IMR-90 (cell line): ENCODE data around the gene CCDC12. TPM values are rescaled to one million over a fixed set of nuclear protein-coding genes. Genes with fewer than 3 reads are reported as not detected.

Source experiments
- ATAC-seq: fragments of 200-7000 bp; cut with Tn5 transposase; 2 replicates; pipeline ENCODE4 v1.9.1; 2020; ENCODE audit warnings: low read depth, mild to moderate bottlenecking, moderate library complexity
- BruUV-seq: library from RNA; stranded (reverse); fragments of 400-500 nt; replicated peaks from 2 replicates; lab custom pipeline; 2021; lab: Mats Ljungman, UMichigan
- CTCF ChIA-PET: fragments of 300-600 bp; formaldehyde crosslinking; extraction: SDS; loops from one replicate; lab custom pipeline; 2021; ENCODE audit warnings: antibody characterized with exemption; lab: Yijun Ruan, JAX
- POLR2A ChIA-PET: fragments of 300-600 bp; sonication (Branson Sonifier 250); formaldehyde crosslinking; loops from one replicate; lab custom pipeline; 2022; ENCODE audit warnings: antibody characterized with exemption; ENCODE audit not compliant: unreplicated experiment; lab: Charles Lee
- DNase-seq: peaks from one replicate; pipeline ENCODE4 v3.0.0; 2013
- H2AFZ ChIP-seq: replicated peaks from 2 replicates; pipeline ENCODE3; 2013; ENCODE audit warnings: low read length, mild to moderate bottlenecking; ENCODE audit not compliant: poor library complexity
- H2AK5ac ChIP-seq: 2 replicates; pipeline ENCODE4 v1.6.1; 2013; ENCODE audit warnings: low read depth, low read length, inconsistent platforms
- H2AK9ac ChIP-seq: replicated peaks from 2 replicates; pipeline ENCODE3; 2013; ENCODE audit warnings: mild to moderate bottlenecking, low read depth, low read length, moderate library complexity; ENCODE audit not compliant: poor library complexity
- H2BK120ac ChIP-seq: 2 replicates; pipeline ENCODE4 v1.6.1; 2013; ENCODE audit warnings: low read depth, low read length, inconsistent platforms
- H2BK15ac ChIP-seq: 3 replicates; pipeline ENCODE4 v1.6.1; 2013; ENCODE audit warnings: low read depth, low read length, inconsistent platforms
- H2BK20ac ChIP-seq: 2 replicates; pipeline ENCODE4 v1.6.1; 2013; ENCODE audit warnings: low read depth, mild to moderate bottlenecking, inconsistent platforms, low read length, moderate library complexity
- H2BK5ac ChIP-seq: 2 replicates; pipeline ENCODE4 v1.6.1; 2013; ENCODE audit warnings: mild to moderate bottlenecking, low read depth, low read length, inconsistent platforms; ENCODE audit not compliant: poor library complexity, severe bottlenecking
- H3K14ac ChIP-seq: replicated peaks from 2 replicates; pipeline ENCODE4 v1.6.1; 2013; ENCODE audit warnings: low read depth, low read length, inconsistent platforms
- H3K18ac ChIP-seq: 2 replicates; pipeline ENCODE4 v1.6.1; 2013; ENCODE audit warnings: low read depth, low read length, control low read depth
- H3K23ac ChIP-seq: 2 replicates; pipeline ENCODE4 v1.6.1; 2013; ENCODE audit warnings: low read depth, low read length, inconsistent platforms
- H3K27ac ChIP-seq: 2 replicates; pipeline ENCODE4 v1.5.1; 2013; ENCODE audit warnings: mild to moderate bottlenecking, control low read depth, low read length; ENCODE audit not compliant: insufficient read depth
- H3K27me3 ChIP-seq: 2 replicates; pipeline ENCODE4 v1.6.1; 2013; ENCODE audit warnings: low read length; ENCODE audit not compliant: control insufficient read depth, insufficient read depth
- H3K36me3 ChIP-seq: 2 replicates; pipeline ENCODE4 v1.6.1; 2013; ENCODE audit warnings: low read length, mixed read lengths; ENCODE audit not compliant: control insufficient read depth, insufficient read depth
- H3K4ac ChIP-seq: 2 replicates; pipeline ENCODE4 v1.6.1; 2013; ENCODE audit warnings: low read depth, low read length, inconsistent platforms
- H3K4me1 ChIP-seq: 2 replicates; pipeline ENCODE4 v1.6.1; 2013; ENCODE audit warnings: low read length, mixed read lengths; ENCODE audit not compliant: control insufficient read depth, insufficient read depth
- H3K4me2 ChIP-seq: 2 replicates; pipeline ENCODE4 v1.6.1; 2013; ENCODE audit warnings: low read depth, mild to moderate bottlenecking, control low read depth, low read length, moderate library complexity
- H3K4me3 ChIP-seq: 2 replicates; pipeline ENCODE4 v1.5.1; 2013; ENCODE audit warnings: low read depth, mild to moderate bottlenecking, control low read depth, low read length, moderate library complexity; ENCODE audit not compliant: insufficient read depth
- H3K56ac ChIP-seq: 2 replicates; pipeline ENCODE4 v1.6.1; 2013; ENCODE audit warnings: low read length, inconsistent platforms; ENCODE audit not compliant: insufficient read depth; ENCODE audit errors: extremely low read depth
- H3K79me1 ChIP-seq, 2 experiments: 2 replicates each; pipeline ENCODE4 v1.6.1; 2013; ENCODE audit warnings: low read length in 2 of 2, inconsistent platforms in 1 of 2, low read depth in 1 of 2
- H3K9ac ChIP-seq: 2 replicates; pipeline ENCODE4 v1.6.1; 2013; ENCODE audit warnings: low read depth, low read length, control low read depth
- H3K9me1 ChIP-seq: 2 replicates; pipeline ENCODE4 v1.6.1; 2013; ENCODE audit warnings: low read length, inconsistent platforms; ENCODE audit not compliant: insufficient read depth
- H3K9me3 ChIP-seq: 2 replicates; pipeline ENCODE4 v1.6.1; 2013; ENCODE audit warnings: low read length; ENCODE audit not compliant: control insufficient read depth, insufficient read depth
- H4K20me1 ChIP-seq: 2 replicates; pipeline ENCODE4 v1.6.1; 2013; ENCODE audit warnings: low read length, inconsistent platforms; ENCODE audit not compliant: insufficient read depth
- H4K5ac ChIP-seq: 2 replicates; pipeline ENCODE4 v1.6.1; 2013; ENCODE audit warnings: mild to moderate bottlenecking, low read depth, low read length, control low read depth
- H4K8ac ChIP-seq, 2 experiments: 2 replicates each; pipeline ENCODE4 v1.6.1; 2013; ENCODE audit warnings: low read depth in 2 of 2, low read length in 2 of 2, control low read depth in 1 of 2, inconsistent platforms in 1 of 2
- H4K91ac ChIP-seq: 2 replicates; pipeline ENCODE4 v1.6.1; 2013; ENCODE audit warnings: low read depth, low read length, inconsistent platforms; ENCODE audit not compliant: insufficient read depth
- MAZ ChIP-seq: IDR thresholded peaks from 2 replicates; pipeline ENCODE4 v1.6.1; 2012; ENCODE audit warnings: low read depth, mild to moderate bottlenecking, low read length, improper control_type of control experiment, moderate library complexity, borderline replicate concordance
- RAD21 ChIP-seq: IDR thresholded peaks from 2 replicates; pipeline ENCODE4 v1.6.1; 2012; ENCODE audit warnings: low read length, improper control_type of control experiment
- WGBS, 2 experiments: methylation state at CpG; one replicate each; pipeline versions ENCODE4 v1.1.5 to v1.1.7; 2013; ENCODE audit warnings: missing lambda C conversion rate in 2 of 2; ENCODE audit not compliant: insufficient read length in 1 of 2; ENCODE audit errors: extremely low coverage in 2 of 2; 5-methylcytosine and 5-hydroxymethylcytosine counted together
- dilution Hi-C: fragments of 300-500 bp; cut with HindIII; formaldehyde crosslinking; loops from one replicate; pipeline ENCODE4 v1.14.3; 2018; ENCODE audit warnings: low sequenced_read_pairs; ENCODE audit not compliant: unreplicated experiment
- in situ Hi-C: fragments of 300-500 bp; cut with MboI; formaldehyde crosslinking; loops from 3 replicates; pipeline ENCODE4 v1.14.3; 2019; ENCODE audit warnings: low sequenced_read_pairs, inconsistent platforms, mixed read lengths
- intact Hi-C: fragments of 100-400 bp; cut with micrococcal nuclease; formaldehyde crosslinking; loops from 2 replicates; pipeline ENCODE4 v1.10.0; 2022
- polyA plus RNA-seq, 3 experiments: library from polyadenylated mRNA; depleted of rRNA; stranded (reverse); fragments of >200 nt; gene quantifications; 2 replicates each; pipeline ENCODE4 v1.2.3, GENCODE V29; 2012; ENCODE audit warnings: low replicate concordance in 1 of 3
- total RNA-seq: library from RNA; depleted of rRNA; stranded (reverse); fragments of >200 nt; gene quantifications from 2 replicates; pipeline ENCODE4 v1.2.3, GENCODE V29; 2012

Gene CCDC12
- total and polyA plus RNA-seq, 2 of the 4 experiments (the other 2 are of a cell fraction), result 15.2 to 35.1 TPM

GRCh38 chr3:46883054-46883829 lies 93.3 kb downstream of the CCDC12 start:
- no peaks in the 10 kb centered on the region for H3K9me3 ChIP-seq
- no peak overlapping the region for H2BK120ac ChIP-seq
- H3K56ac ChIP-seq, result no peak overlapping the region
- dilution Hi-C loops (no loop called here), intact Hi-C loops (no loop called here), in situ Hi-C loops (loop anchor here (25.0 kb wide), 1 partner anchor 396 kb away; the partner anchor contains the start of gene RTP3)
- H3K9ac ChIP-seq, result no peak overlapping the region
- no peak overlapping the region for H2BK20ac ChIP-seq
- H3K4ac ChIP-seq, result no peak overlapping the region
- ChIA-PET CTCF (interaction anchor here (1.0 kb wide), 1 partner anchor 9 kb away, joined by 6 read pairs; no protein-coding TSS in a partner anchor), POLR2A (interaction anchor here (1.0 kb wide), 1 partner anchor 12 kb away, joined by 3 read pairs; no protein-coding TSS in a partner anchor)
- no peak overlapping the region for H4K91ac ChIP-seq
- H3K9me1 ChIP-seq, result no peaks in the 10 kb centered on the region
- no peak overlapping the region for H4K5ac ChIP-seq
- no peak for TF ChIP-seq RAD21
- TF ChIP-seq MAZ, result peak; percentile 49; the same call in 1 of the 2 replicates
- H4K8ac ChIP-seq, result no peak overlapping the region
- peak overlapping the region; percentile 51; the same call in 1 of the 2 replicates for H3K4me3 ChIP-seq
- 0 out of 2 replicates have a peak overlapping the region, but pooled peaks have one; percentile 0 for H3K23ac ChIP-seq
- H3K27me3 ChIP-seq, result peaks cover 66% of the 10 kb centered on the region
- peak; percentile 79 for ATAC-seq
- H4K20me1 ChIP-seq, result no peaks in the 10 kb centered on the region
- no peaks in the 10 kb centered on the region for H3K4me1 ChIP-seq
- no peak overlapping the region for H3K27ac ChIP-seq
- DNase-seq, result no peak
- H2AFZ ChIP-seq, result peak overlapping the region; percentile 76
- H3K4me2 ChIP-seq, result peak overlapping the region; percentile 88; the same call in 1 of the 2 replicates
- no peak overlapping the region for H3K14ac ChIP-seq
- BruUV-seq, result no TSS peak
- 8% methylated on average over 6 of the region's 78 CpGs; no CpG with 5 or more reads in 1 of the 2 experiments for WGBS, 2 experiments
- no peak overlapping the region for H2BK15ac ChIP-seq
- H2AK5ac ChIP-seq, result no peak overlapping the region
- H3K79me1 ChIP-seq, result no peaks in the 10 kb centered on the region
- no peak overlapping the region for H2BK5ac ChIP-seq
- H3K36me3 ChIP-seq, result no peaks in the 10 kb centered on the region
- no peak overlapping the region for H3K18ac ChIP-seq
- H2AK9ac ChIP-seq, result no peak overlapping the region
